ENCODE measurements around the gene HTR1D.

GRCh38 chr1:23196627-23197328 lies 20.5 kb downstream of the HTR1D start:
- TF ChIP-seq CTCF (IDR thresholded peaks at IDR 0.05) = no peak
- TF ChIP-seq POLR2A (IDR thresholded peaks at IDR 0.05) = no peak

Data from testis (tissue), 2 donors.